HepG2 (cell line): ENCODE results near the gene TMC8.

Experiments
- FOXM1 ChIP-seq: sonication (generic); formaldehyde crosslinking; IDR thresholded peaks from 2 replicates; pipeline ENCODE4 v1.5.0; 2020; ENCODE audit warnings: missing genetic modification reagents
- MIER2 ChIP-seq: IDR thresholded peaks from 2 replicates; pipeline ENCODE4 v1.6.1; 2016; ENCODE audit warnings: missing biosample characterization, missing genetic modification reagents
- MYC ChIP-seq: sonication (generic); formaldehyde crosslinking; IDR thresholded peaks from 2 replicates; pipeline ENCODE4 v1.9.0; 2021; ENCODE audit warnings: missing genetic modification reagents, borderline replicate concordance
- NR2C2 ChIP-seq: sonication (generic); formaldehyde crosslinking; IDR thresholded peaks from 2 replicates; pipeline ENCODE4 v1.4.0; 2020; ENCODE audit warnings: missing genetic modification reagents, mild to moderate bottlenecking, moderate library complexity, borderline replicate concordance
- ZNF350 ChIP-seq: sonication (generic); formaldehyde crosslinking; IDR thresholded peaks from 2 replicates; pipeline ENCODE4 v1.4.0; 2020; ENCODE audit warnings: mild to moderate bottlenecking, low read depth, missing genetic modification reagents, borderline replicate concordance
- ZNF460 ChIP-seq: sonication (generic); formaldehyde crosslinking; IDR thresholded peaks from 2 replicates; pipeline ENCODE4 v1.5.1; 2020; ENCODE audit warnings: missing genetic modification reagents, mild to moderate bottlenecking, borderline replicate concordance

GRCh38 chr17:78141437-78142118, 11.0 kb downstream of the TMC8 start:
- no peak for TF ChIP-seq MIER2
- no peak for TF ChIP-seq NR2C2 (CRISPR knock-in tag)
- no peak for TF ChIP-seq ZNF460
- no peak for TF ChIP-seq MYC (CRISPR knock-in tag)
- TF ChIP-seq ZNF350 (CRISPR knock-in tag): no peak
- TF ChIP-seq FOXM1: no peak
